Measurements from ENCODE around the gene PDSS2. TPM values are rescaled to one million over a fixed set of nuclear protein-coding genes. Genes with fewer than 3 reads are reported as not detected.

Gene PDSS2
- polyA plus RNA-seq, 1 of the 3 experiments (the other 2 are of a cell fraction): 5.6 TPM

GRCh38 chr6:107400616-107401147 is 58.7 kb downstream of the PDSS2 start:
- Histone ChIP-seq H3K4me1 (ENCODE audit: control insufficient read depth in 1 of 2, insufficient read depth in 2 of 2, low read depth in 1 of 2, low read length in 1 of 2) (peaks cover 0 to 9% of the 10 kb centered on the region in 2 experiments; a peak in 1 of 4 replicates), H3K4me2 (no peak overlapping the region), H3K27me3 (ENCODE audit: insufficient read depth) (no peaks in the 10 kb centered on the region), H4K20me1 (ENCODE audit: insufficient read depth) (no peaks in the 10 kb centered on the region), H3K9ac (no peak overlapping the region), H3K9me3 (no peaks in the 10 kb centered on the region), H2AFZ (ENCODE audit: low read depth) (no peak overlapping the region), H3K79me2 (ENCODE audit: insufficient read depth) (no peaks in the 10 kb centered on the region), H3K27ac (ENCODE audit: low read depth in 2 of 2, low read length in 1 of 2) (no peak overlapping the region), H3K4me3 (ENCODE audit: low read depth in 2 of 2, low read length in 1 of 2) (no peak overlapping the region), H3F3A (replicated peaks; ENCODE audit: insufficient read depth) (no peaks in the 10 kb centered on the region), H3K9me2 (no peaks in the 10 kb centered on the region), H3K36me3 (replicated peaks in 1 of 2; ENCODE audit: control insufficient read depth in 1 of 2, insufficient read depth in 2 of 2, low read length in 1 of 2) (no peaks in the 10 kb centered on the region)
- CTCF ChIA-PET: no interaction called here
- 81% methylated on average over 3 of the region's 4 CpGs for WGBS (ENCODE audit: low lambda C conversion rate)
- no peak for TF ChIP-seq RXRA (IDR thresholded peaks at IDR 0.05; ENCODE audit: borderline replicate concordance, low read depth)
- TF ChIP-seq TAF1 (IDR thresholded peaks at IDR 0.05; ENCODE audit: borderline replicate concordance, low read depth, low read length): no peak
- no peak for TF ChIP-seq PBX3 (IDR thresholded peaks at IDR 0.05)
- TF ChIP-seq TEAD4 (IDR thresholded peaks at IDR 0.05; ENCODE audit: borderline replicate concordance, insufficient read depth): no peak
- TF ChIP-seq SMC3 (IDR thresholded peaks at IDR 0.05; ENCODE audit: low read depth, low read length): no peak
- TF ChIP-seq JUND (IDR thresholded peaks at IDR 0.05): no peak
- no peak for TF ChIP-seq RAD21 (IDR thresholded peaks at IDR 0.05; ENCODE audit: low read length)
- TF ChIP-seq FOXM1 (IDR thresholded peaks at IDR 0.05; ENCODE audit: low read depth): no peak
- TF ChIP-seq EP300 (IDR thresholded peaks at IDR 0.05; ENCODE audit: borderline replicate concordance in 1 of 2, low read depth in 1 of 2, low read length in 1 of 2): no peak
- TF ChIP-seq RFX5 (IDR thresholded peaks at IDR 0.05; ENCODE audit: low read length): no peak
- no peak for TF ChIP-seq USF1 (IDR thresholded peaks at IDR 0.05; ENCODE audit: borderline replicate concordance, low read depth)
- TF ChIP-seq, protein P1, sequence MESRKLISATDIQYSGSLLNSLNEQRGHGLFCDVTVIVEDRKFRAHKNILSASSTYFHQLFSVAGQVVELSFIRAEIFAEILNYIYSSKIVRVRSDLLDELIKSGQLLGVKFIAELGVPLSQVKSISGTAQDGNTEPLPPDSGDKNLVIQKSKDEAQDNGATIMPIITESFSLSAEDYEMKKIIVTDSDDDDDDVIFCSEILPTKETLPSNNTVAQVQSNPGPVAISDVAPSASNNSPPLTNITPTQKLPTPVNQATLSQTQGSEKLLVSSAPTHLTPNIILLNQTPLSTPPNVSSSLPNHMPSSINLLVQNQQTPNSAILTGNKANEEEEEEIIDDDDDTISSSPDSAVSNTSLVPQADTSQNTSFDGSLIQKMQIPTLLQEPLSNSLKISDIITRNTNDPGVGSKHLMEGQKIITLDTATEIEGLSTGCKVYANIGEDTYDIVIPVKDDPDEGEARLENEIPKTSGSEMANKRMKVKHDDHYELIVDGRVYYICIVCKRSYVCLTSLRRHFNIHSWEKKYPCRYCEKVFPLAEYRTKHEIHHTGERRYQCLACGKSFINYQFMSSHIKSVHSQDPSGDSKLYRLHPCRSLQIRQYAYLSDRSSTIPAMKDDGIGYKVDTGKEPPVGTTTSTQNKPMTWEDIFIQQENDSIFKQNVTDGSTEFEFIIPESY (IDR thresholded peaks at IDR 0.05; ENCODE audit: borderline replicate concordance, low read depth): no peak
- no peak for TF ChIP-seq NRF1 (IDR thresholded peaks at IDR 0.05; ENCODE audit: low read depth, low read length)
- TF ChIP-seq FOXJ3 (CRISPR knock-in tag; IDR thresholded peaks at IDR 0.05): no peak
- no peak for TF ChIP-seq POLR2AphosphoS5 (IDR thresholded peaks at IDR 0.05; ENCODE audit: low read depth, low read length)
- POLR2A ChIA-PET: no interaction called here
- no peak for DNase-seq

- Histone ChIP-seq H3F3A (replicated peaks; ENCODE audit: insufficient read depth) (no peaks in the 10 kb centered on the region), H3K9me2 (no peaks in the 10 kb centered on the region), H3K4me3 (ENCODE audit: low read depth in 2 of 2, low read length in 1 of 2) (no peak overlapping the region), H3K27ac (ENCODE audit: low read depth in 2 of 2, low read length in 1 of 2) (no peak overlapping the region), H3K4me1 (ENCODE audit: control insufficient read depth in 1 of 2, insufficient read depth in 2 of 2, low read depth in 1 of 2, low read length in 1 of 2) (peaks cover 0 to 9% of the 10 kb centered on the region in 2 experiments; a peak in 1 of 4 replicates), H3K27me3 (ENCODE audit: insufficient read depth) (no peaks in the 10 kb centered on the region), H2AFZ (ENCODE audit: low read depth) (no peak overlapping the region), H3K9ac (no peak overlapping the region), H3K9me3 (0 out of 2 replicates have a peak, but pooled peaks cover 3% of the 10 kb centered on the region), H3K4me2 (no peak overlapping the region), H3K79me2 (ENCODE audit: insufficient read depth) (no peaks in the 10 kb centered on the region), H3K36me3 (replicated peaks in 1 of 2; ENCODE audit: control insufficient read depth in 1 of 2, insufficient read depth in 2 of 2, low read length in 1 of 2) (no peaks in the 10 kb centered on the region), H4K20me1 (ENCODE audit: insufficient read depth) (no peaks in the 10 kb centered on the region)
- ChIA-PET POLR2A (no interaction called here), CTCF (no interaction called here)
- DNase-seq: no peak
- 100% methylated on average over 1 of the region's 1 CpG for WGBS (ENCODE audit: low lambda C conversion rate)
- TF ChIP-seq USF2 (IDR thresholded peaks at IDR 0.05; ENCODE audit: borderline replicate concordance, low read depth, low read length) (no peak), TEAD4 (IDR thresholded peaks at IDR 0.05; ENCODE audit: borderline replicate concordance, insufficient read depth) (no peak), RAD21 (IDR thresholded peaks at IDR 0.05; ENCODE audit: low read length) (no peak), ELF1 (IDR thresholded peaks at IDR 0.05) (no peak), SIN3A (IDR thresholded peaks at IDR 0.05; ENCODE audit: borderline replicate concordance, low read depth, low read length) (no peak), FOSL2 (IDR thresholded peaks at IDR 0.05; ENCODE audit: borderline replicate concordance, low read depth) (no peak), MXI1 (IDR thresholded peaks at IDR 0.05; ENCODE audit: low read depth, low read length) (no peak), NFIC (IDR thresholded peaks at IDR 0.05; ENCODE audit: borderline replicate concordance) (no peak)
- TF ChIP-seq, protein P1 (IDR thresholded peaks at IDR 0.05; ENCODE audit: borderline replicate concordance, low read depth): no peak
These were observed 59.4 kb downstream of the PDSS2 start for GRCh38 chr6:107399935-107400334.
